CD4-positive, alpha-beta T cell (primary cell): ENCODE results near the gene ASS1. TPM values are rescaled to one million over a fixed set of nuclear protein-coding genes. Genes with fewer than 3 reads are reported as not detected.

Experiments used
- ATAC-seq: fragments of 200-7000 bp; cut with Tn5 transposase; one replicate; pipeline ENCODE4 v1.10.0; 2022; ENCODE audit warnings: mild to moderate bottlenecking; ENCODE audit not compliant: poor library complexity
- CTCF ChIA-PET: fragments of 350-600 bp; sonication (Branson Sonifier 250); formaldehyde crosslinking; loops from one replicate; lab custom pipeline; 2021; ENCODE audit warnings: antibody characterized with exemption, inconsistent platforms; lab: Charles Lee
- POLR2A ChIA-PET: fragments of 350-600 bp; sonication (Branson Sonifier 250); formaldehyde crosslinking; loops from one replicate; lab custom pipeline; 2021; ENCODE audit warnings: antibody characterized with exemption, inconsistent platforms; lab: Charles Lee
- DNase-seq, 14 experiments: peaks; one replicate each; pipeline ENCODE4 v3.0.0-alpha.2; 2013 to 2020; ENCODE audit warnings: mixed read lengths in 2 of 14
- H3K27ac ChIP-seq, 2 donors: one replicate each; pipeline versions ENCODE4 v1.5.1 to v1.7.0; 2013; ENCODE audit warnings: low read length in 2 of 2, low read depth in 1 of 2, mild to moderate bottlenecking in 1 of 2
- H3K27me3 ChIP-seq, 2 experiments: 1 replicate in 1 of 2; 2 replicates in 1 of 2; pipeline versions ENCODE4 v1.6.1 to v1.7.0; 2013; ENCODE audit warnings: low read length in 2 of 2, control low read depth in 1 of 2, mild to moderate bottlenecking in 1 of 2, moderate library complexity in 1 of 2; ENCODE audit not compliant: insufficient read depth in 2 of 2, control insufficient read depth in 1 of 2
- H3K36me3 ChIP-seq: one replicate; pipeline ENCODE4 v1.6.1; 2013; ENCODE audit warnings: low read length, control low read depth; ENCODE audit not compliant: insufficient read depth
- H3K4me1 ChIP-seq: one replicate; pipeline ENCODE4 v1.6.1; 2013; ENCODE audit warnings: low read length, control low read depth; ENCODE audit not compliant: insufficient read depth
- H3K4me3 ChIP-seq: one replicate; pipeline ENCODE4 v1.5.1; 2013; ENCODE audit warnings: mild to moderate bottlenecking, low read length, moderate library complexity
- H3K9me3 ChIP-seq, 2 experiments: 1 replicate in 1 of 2; 2 replicates in 1 of 2; pipeline versions ENCODE4 v1.6.1 to v1.7.0; 2013; ENCODE audit warnings: low read length in 2 of 2, mild to moderate bottlenecking in 2 of 2, control low read depth in 1 of 2, moderate library complexity in 1 of 2; ENCODE audit not compliant: control insufficient read depth in 1 of 2, insufficient read depth in 1 of 2
- H3K27ac Mint-ChIP-seq: one replicate; pipeline ENCODE4 v1.8.0; 2020; ENCODE audit warnings: mixed read lengths
- H3K27me3 Mint-ChIP-seq: one replicate; pipeline ENCODE4 v1.8.0; 2021; ENCODE audit warnings: mixed read lengths
- H3K36me3 Mint-ChIP-seq: one replicate; pipeline ENCODE4 v1.8.0; 2021; ENCODE audit warnings: low read depth, mixed read lengths
- H3K4me1 Mint-ChIP-seq: one replicate; pipeline ENCODE4 v1.8.0; 2021; ENCODE audit warnings: low read depth, mixed read lengths
- H3K4me3 Mint-ChIP-seq: one replicate; pipeline ENCODE4 v1.8.0; 2020; ENCODE audit warnings: mild to moderate bottlenecking, mixed read lengths
- H3K9me3 Mint-ChIP-seq: one replicate; pipeline ENCODE4 v1.8.0; 2020; ENCODE audit warnings: mixed read lengths
- CTCF ChIP-seq: fragments of 200-600 bp; IDR thresholded peaks from one replicate; pipeline ENCODE4 v1.8.0; 2022; ENCODE audit warnings: antibody characterized with exemption, mild to moderate bottlenecking
- intact Hi-C, 2 experiments: fragments of 100-400 bp; cut with DNase I in 1 of 2; cut with micrococcal nuclease in 1 of 2; formaldehyde crosslinking; loops; one replicate each; pipeline versions ENCODE4 v1.15.1 to v1.9.0; 2023 to 2025; cut with DNase I, micrococcal nuclease
- total RNA-seq, 174 experiments: library from RNA in 2 of 174; stranded (reverse) in 2 of 174; gene quantifications; one replicate each; pipeline ENCODE4 v1.2.3 and lab custom pipeline; 2021 to 2026

Gene ASS1
- total RNA-seq, 2 experiments from 2014 or later = not detected

- no peak for TF ChIP-seq CTCF
- Histone ChIP-seq H3K4me1 (peaks cover 4% of the 10 kb centered on the region), H3K27ac (no peak overlapping the region), H3K36me3 (no peaks in the 10 kb centered on the region), H3K9me3 (peaks cover 0 to 6% of the 10 kb centered on the region in 2 experiments), H3K27me3 (peaks cover 14 to 16% of the 10 kb centered on the region in 2 experiments), H3K4me3 (no peak overlapping the region)
- ChIA-PET POLR2A (no interaction called here), CTCF (no interaction called here)
- Mint-ChIP-seq H3K4me1 (no peaks in the 10 kb centered on the region), H3K4me3 (no peak overlapping the region), H3K36me3 (no peaks in the 10 kb centered on the region), H3K27me3 (peaks cover 28% of the 10 kb centered on the region), H3K9me3 (no peaks in the 10 kb centered on the region), H3K27ac (no peak overlapping the region)
- no peak for DNase-seq
- intact Hi-C loops = no loop called here
- ATAC-seq = no peak
Observed at GRCh38 chr9:130459151-130459550, 14.4 kb downstream of the ASS1 start.

GRCh38 chr9:130459941-130460669, 15.3 kb downstream of the ASS1 start:
- intact Hi-C loops = loop anchor here (2.0 to 5.0 kb wide), 3 partner anchors 403 to 587 kb away; no protein-coding TSS in a partner anchor
- Mint-ChIP-seq H3K4me3 (no peak overlapping the region), H3K4me1 (no peaks in the 10 kb centered on the region), H3K36me3 (no peaks in the 10 kb centered on the region), H3K27ac (no peak overlapping the region), H3K27me3 (peaks cover 33% of the 10 kb centered on the region), H3K9me3 (no peaks in the 10 kb centered on the region)
- TF ChIP-seq CTCF = no peak
- ChIA-PET CTCF (no interaction called here), POLR2A (no interaction called here)
- no peaks in the 10 kb centered on the region for H3K36me3 ChIP-seq
- peaks cover 4% of the 10 kb centered on the region for H3K4me1 ChIP-seq
- peaks cover 14 to 16% of the 10 kb centered on the region in 2 experiments for H3K27me3 ChIP-seq
- H3K9me3 ChIP-seq = peaks cover 0 to 6% of the 10 kb centered on the region in 2 experiments
- no peak for DNase-seq
- no peak for ATAC-seq
- H3K4me3 ChIP-seq = no peak overlapping the region
- H3K27ac ChIP-seq = no peak overlapping the region

- Mint-ChIP-seq H3K9me3 (no peaks in the 10 kb centered on the region), H3K4me3 (no peak overlapping the region), H3K27me3 (peaks cover 33% of the 10 kb centered on the region), H3K36me3 (no peaks in the 10 kb centered on the region), H3K4me1 (no peaks in the 10 kb centered on the region), H3K27ac (no peak overlapping the region)
- H3K4me1 ChIP-seq = peaks cover 4% of the 10 kb centered on the region
- ATAC-seq = peak; percentile 55
- H3K27me3 ChIP-seq = peaks cover 22 to 25% of the 10 kb centered on the region in 2 experiments
- H3K27ac ChIP-seq = no peak overlapping the region
- TF ChIP-seq CTCF = peak; percentile 90
- no peaks in the 10 kb centered on the region for H3K36me3 ChIP-seq
- DNase-seq = peak; percentile 52 to 82 (median 66)
- CTCF ChIA-PET = interaction anchor here (1.2 kb wide), 1 partner anchor 221 kb away, joined by 3 read pairs; no protein-coding TSS in a partner anchor
- intact Hi-C loops = loop anchor here (1.0 to 5.0 kb wide), 5 partner anchors 221 to 586 kb away; no protein-coding TSS in a partner anchor
- POLR2A ChIA-PET = no interaction called here
- H3K9me3 ChIP-seq = peaks cover 0 to 10% of the 10 kb centered on the region in 2 experiments
- no peak overlapping the region for H3K4me3 ChIP-seq
Observed at GRCh38 chr9:130461218-130461630, 16.5 kb downstream of the ASS1 start.
